ENCODE measurements around the gene SLC12A3.

SLC12A3 gene

DNA sequence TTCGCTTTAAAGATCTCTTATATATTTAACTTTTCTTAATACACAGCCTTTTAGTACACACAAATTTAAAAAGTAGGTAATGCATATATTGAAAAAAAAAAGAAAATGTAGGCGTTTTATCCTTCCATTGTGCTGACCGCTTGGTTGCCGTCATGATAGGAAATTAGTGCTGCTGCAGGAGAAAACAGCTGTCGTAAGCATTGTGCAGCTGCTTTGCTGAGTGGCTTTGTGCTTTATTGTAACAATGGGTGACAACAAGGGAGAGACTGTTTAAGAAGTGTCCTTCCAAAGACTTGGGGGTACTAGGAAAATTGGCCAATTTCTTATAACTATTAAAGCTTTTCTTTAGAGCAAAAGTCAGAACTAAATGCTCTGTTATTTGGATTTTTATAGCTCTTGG is 71.9 kb downstream of the SLC12A3 start:
- no peak overlapping the region for H3K9ac ChIP-seq
- TF ChIP-seq, protein P1, sequence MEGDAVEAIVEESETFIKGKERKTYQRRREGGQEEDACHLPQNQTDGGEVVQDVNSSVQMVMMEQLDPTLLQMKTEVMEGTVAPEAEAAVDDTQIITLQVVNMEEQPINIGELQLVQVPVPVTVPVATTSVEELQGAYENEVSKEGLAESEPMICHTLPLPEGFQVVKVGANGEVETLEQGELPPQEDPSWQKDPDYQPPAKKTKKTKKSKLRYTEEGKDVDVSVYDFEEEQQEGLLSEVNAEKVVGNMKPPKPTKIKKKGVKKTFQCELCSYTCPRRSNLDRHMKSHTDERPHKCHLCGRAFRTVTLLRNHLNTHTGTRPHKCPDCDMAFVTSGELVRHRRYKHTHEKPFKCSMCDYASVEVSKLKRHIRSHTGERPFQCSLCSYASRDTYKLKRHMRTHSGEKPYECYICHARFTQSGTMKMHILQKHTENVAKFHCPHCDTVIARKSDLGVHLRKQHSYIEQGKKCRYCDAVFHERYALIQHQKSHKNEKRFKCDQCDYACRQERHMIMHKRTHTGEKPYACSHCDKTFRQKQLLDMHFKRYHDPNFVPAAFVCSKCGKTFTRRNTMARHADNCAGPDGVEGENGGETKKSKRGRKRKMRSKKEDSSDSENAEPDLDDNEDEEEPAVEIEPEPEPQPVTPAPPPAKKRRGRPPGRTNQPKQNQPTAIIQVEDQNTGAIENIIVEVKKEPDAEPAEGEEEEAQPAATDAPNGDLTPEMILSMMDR (IDR thresholded peaks at IDR 0.05) = no peak
- peaks cover 36% of the 10 kb centered on the region for H3K79me2 ChIP-seq
- H3K36me3 ChIP-seq (ENCODE audit: control insufficient read depth, insufficient read depth, low read length) = no peaks in the 10 kb centered on the region
- H2AFZ ChIP-seq = no peak overlapping the region
- peaks cover 8% of the 10 kb centered on the region for H3K4me1 ChIP-seq
- H3K9me3 ChIP-seq (ENCODE audit: control insufficient read depth, low read length) = no peaks in the 10 kb centered on the region
- no peak overlapping the region for H3K4me2 ChIP-seq (ENCODE audit: low read length)
- no peak overlapping the region for H3K27ac ChIP-seq
- H3K27me3 ChIP-seq (ENCODE audit: control insufficient read depth, insufficient read depth, low read length) = no peaks in the 10 kb centered on the region
- H3K4me3 ChIP-seq (ENCODE audit: low read depth, low read length) = no peak overlapping the region

DNA sequence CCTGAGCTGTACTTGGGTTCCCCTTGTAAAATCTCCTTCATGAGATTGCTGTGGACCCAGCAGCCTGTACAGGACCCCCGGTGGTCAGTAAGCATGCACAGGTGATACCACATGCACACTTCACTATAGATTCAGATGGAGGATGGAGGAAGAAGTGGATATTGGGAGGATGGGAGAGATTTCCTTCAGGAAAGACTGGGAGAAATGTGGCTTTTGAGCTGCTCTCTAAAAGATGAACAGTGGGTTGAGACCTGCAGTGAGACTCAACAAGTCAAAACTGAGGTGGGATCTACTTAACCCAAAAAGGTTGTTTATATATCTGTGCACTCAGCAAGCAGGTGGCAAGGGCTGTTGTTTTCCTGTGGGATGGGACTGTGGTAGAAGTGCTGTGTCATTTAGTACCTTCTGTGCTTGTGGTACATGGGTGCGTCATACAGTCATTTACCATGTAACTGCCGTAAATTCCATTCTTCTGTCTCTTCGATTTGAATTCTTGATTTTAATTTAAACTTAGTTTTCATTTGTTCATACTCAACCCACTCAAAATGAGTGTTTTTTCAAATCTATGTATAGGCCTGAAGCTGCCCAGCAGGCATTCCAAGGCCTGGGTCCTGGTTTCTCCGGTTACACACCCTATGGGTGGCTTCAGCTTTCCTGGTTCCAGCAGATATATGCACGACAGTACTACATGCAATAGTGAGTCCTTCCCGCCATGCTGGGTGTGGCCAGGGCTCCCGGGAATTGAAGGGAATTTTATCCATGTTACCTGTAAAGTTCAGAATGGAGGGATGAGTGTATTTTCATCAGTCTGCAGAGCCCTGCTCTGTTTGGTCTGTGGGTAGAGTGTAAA is 73.9 kb downstream of the SLC12A3 start:
- Histone ChIP-seq H3K9me3 (ENCODE audit: control insufficient read depth, low read length) (no peaks in the 10 kb centered on the region), H3K4me3 (ENCODE audit: low read depth, low read length) (no peak overlapping the region), H3K27ac (no peak overlapping the region), H3K36me3 (ENCODE audit: control insufficient read depth, insufficient read depth, low read length) (no peaks in the 10 kb centered on the region), H3K4me1 (peaks cover 17% of the 10 kb centered on the region), H3K27me3 (ENCODE audit: control insufficient read depth, insufficient read depth, low read length) (no peaks in the 10 kb centered on the region), H2AFZ (no peak overlapping the region), H3K79me2 (peaks cover 26% of the 10 kb centered on the region), H3K9ac (no peak overlapping the region), H3K4me2 (ENCODE audit: low read length) (no peak overlapping the region)
- TF ChIP-seq, protein P1 (IDR thresholded peaks at IDR 0.05) = no peak

DNA sequence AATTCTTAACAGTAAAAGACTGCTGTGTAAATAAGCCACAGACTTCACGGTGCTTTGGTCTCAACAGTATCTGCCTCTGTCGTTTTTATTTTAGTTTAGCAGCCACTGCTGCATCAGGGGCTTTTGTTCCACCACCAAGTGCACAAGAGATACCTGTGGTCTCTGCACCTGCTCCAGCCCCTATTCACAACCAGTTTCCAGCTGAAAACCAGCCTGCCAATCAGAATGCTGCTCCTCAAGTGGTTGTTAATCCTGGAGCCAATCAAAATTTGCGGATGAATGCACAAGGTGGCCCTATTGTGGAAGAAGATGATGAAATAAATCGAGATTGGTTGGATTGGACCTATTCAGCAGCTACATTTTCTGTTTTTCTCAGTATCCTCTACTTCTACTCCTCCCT is 74.8 kb downstream of the SLC12A3 start:
- Histone ChIP-seq H3K36me3 (ENCODE audit: control insufficient read depth, insufficient read depth, low read length) (no peaks in the 10 kb centered on the region), H3K4me1 (peaks cover 17% of the 10 kb centered on the region), H3K79me2 (peaks cover 18% of the 10 kb centered on the region), H3K9ac (no peak overlapping the region), H3K4me3 (ENCODE audit: low read depth, low read length) (no peak overlapping the region), H3K27me3 (ENCODE audit: control insufficient read depth, insufficient read depth, low read length) (no peaks in the 10 kb centered on the region), H3K4me2 (ENCODE audit: low read length) (no peak overlapping the region), H2AFZ (no peak overlapping the region), H3K27ac (no peak overlapping the region), H3K9me3 (ENCODE audit: control insufficient read depth, low read length) (no peaks in the 10 kb centered on the region)
- TF ChIP-seq, protein P1 (IDR thresholded peaks at IDR 0.05) = no peak

DNA sequence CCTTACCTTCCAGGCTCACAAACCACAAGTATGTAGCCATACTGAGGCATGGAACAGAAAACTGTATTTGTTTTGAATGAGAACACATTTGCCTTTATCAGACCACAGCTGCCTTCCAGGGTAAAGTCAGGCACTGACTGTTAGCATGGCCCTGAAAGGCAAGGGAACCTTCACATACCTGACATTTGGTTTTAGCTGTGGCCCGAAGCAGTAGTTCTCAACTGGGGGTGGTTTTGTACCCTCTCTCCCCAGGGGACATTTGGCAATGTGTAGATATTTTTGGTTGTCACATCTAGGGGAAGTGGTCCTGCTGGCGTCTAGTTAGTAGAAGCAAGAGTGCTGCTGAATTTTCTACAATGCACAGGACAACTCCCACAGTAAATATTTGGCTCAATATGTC is 76.1 kb downstream of the SLC12A3 start:
- H3K9ac ChIP-seq = no peak overlapping the region
- TF ChIP-seq, protein P1 (IDR thresholded peaks at IDR 0.05) = no peak
- H2AFZ ChIP-seq = no peak overlapping the region
- H3K27ac ChIP-seq = no peak overlapping the region
- no peaks in the 10 kb centered on the region for H3K36me3 ChIP-seq (ENCODE audit: control insufficient read depth, insufficient read depth, low read length)
- no peak overlapping the region for H3K4me3 ChIP-seq (ENCODE audit: low read depth, low read length)
- H3K9me3 ChIP-seq (ENCODE audit: control insufficient read depth, low read length) = no peaks in the 10 kb centered on the region
- H3K27me3 ChIP-seq (ENCODE audit: control insufficient read depth, insufficient read depth, low read length) = no peaks in the 10 kb centered on the region
- peaks cover 11% of the 10 kb centered on the region for H3K79me2 ChIP-seq
- H3K4me1 ChIP-seq = peaks cover 17% of the 10 kb centered on the region
- H3K4me2 ChIP-seq (ENCODE audit: low read length) = no peak overlapping the region

DNA sequence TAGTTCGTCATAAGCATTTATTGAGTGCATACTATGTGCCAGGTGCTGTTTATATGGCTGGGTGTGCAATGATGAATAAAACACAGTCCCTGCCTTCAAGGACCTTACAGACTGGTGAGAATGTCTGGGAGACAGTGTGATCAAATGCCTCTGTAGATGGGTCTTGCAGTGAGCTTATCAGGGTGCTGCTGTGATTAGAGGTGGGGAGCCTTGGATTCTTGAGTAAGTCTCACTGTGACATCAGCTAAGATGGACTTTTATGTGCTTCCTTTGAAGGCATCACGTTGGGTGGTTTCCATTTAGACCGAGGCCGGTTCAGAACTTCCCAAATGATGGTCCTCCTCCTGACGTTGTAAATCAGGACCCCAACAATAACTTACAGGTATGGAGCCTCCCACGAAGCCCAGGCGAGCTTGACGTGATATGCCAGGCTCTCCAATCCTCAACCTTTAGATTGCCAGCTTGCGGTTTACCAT is 76.9 kb downstream of the SLC12A3 start:
- H3K27me3 ChIP-seq (ENCODE audit: control insufficient read depth, insufficient read depth, low read length) = no peaks in the 10 kb centered on the region
- H3K9me3 ChIP-seq (ENCODE audit: control insufficient read depth, low read length) = no peaks in the 10 kb centered on the region
- no peak overlapping the region for H3K4me2 ChIP-seq (ENCODE audit: low read length)
- H3K4me1 ChIP-seq = peaks cover 16% of the 10 kb centered on the region
- peaks cover 11% of the 10 kb centered on the region for H3K79me2 ChIP-seq
- no peak overlapping the region for H3K27ac ChIP-seq
- no peak overlapping the region for H2AFZ ChIP-seq
- TF ChIP-seq, protein P1 (IDR thresholded peaks at IDR 0.05) = no peak
- no peaks in the 10 kb centered on the region for H3K36me3 ChIP-seq (ENCODE audit: control insufficient read depth, insufficient read depth, low read length)
- H3K9ac ChIP-seq = no peak overlapping the region
- H3K4me3 ChIP-seq (ENCODE audit: low read depth, low read length) = no peak overlapping the region

Measured in parathyroid adenoma (tissue), 2 donors.